ENCODE measurements around the gene TEKT1. TPM values are rescaled to one million over a fixed set of nuclear protein-coding genes. Genes with fewer than 3 reads are reported as not detected.
A peak's percentile ranks its signal among the peaks of the same experiment; 100 is the strongest.

TEKT1 gene
- total RNA-seq, 1 experiment from 2014 or later, result 0.61 TPM

DNA sequence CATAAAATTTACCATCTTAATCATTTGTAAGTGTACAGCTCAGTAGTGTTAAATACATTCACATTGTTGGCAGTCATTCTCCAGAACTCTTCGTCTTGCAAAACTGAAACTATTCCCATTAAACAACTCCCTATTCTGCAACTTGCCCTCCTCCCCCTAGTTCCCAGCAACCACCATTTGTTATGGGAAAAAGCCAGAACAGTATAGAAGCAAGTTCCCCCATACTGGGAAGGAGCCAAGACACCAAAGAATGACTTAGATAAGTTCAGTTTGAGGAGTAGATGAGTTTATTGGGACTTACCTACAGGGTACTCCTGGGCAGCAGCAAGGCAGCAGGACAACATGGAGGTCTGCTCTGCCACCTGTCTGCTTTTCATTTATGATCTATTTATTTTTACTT lies 39.3 kb upstream of the TEKT1 start:
- peak overlapping the region; percentile 93 for H3K27ac ChIP-seq
- H3K4me1 ChIP-seq (replicated peaks; ENCODE audit: insufficient read depth), result peaks cover 50% of the 10 kb centered on the region
- intact Hi-C loops (cut with micrococcal nuclease; ENCODE audit: unreplicated experiment), result no loop called here
- no peaks in the 10 kb centered on the region for H3K9me2 ChIP-seq (ENCODE audit: insufficient read depth)
- no peak overlapping the region for H2AFZ ChIP-seq
- no peak overlapping the region for H3K4me2 ChIP-seq
- H3F3A ChIP-seq (ENCODE audit: insufficient read depth, low read depth), result peaks cover 32% of the 10 kb centered on the region
- H4K20me1 ChIP-seq (ENCODE audit: insufficient read depth), result no peaks in the 10 kb centered on the region
- H3K36me3 ChIP-seq (ENCODE audit: low read depth), result 0 out of 2 replicates have a peak, but pooled peaks cover 13% of the 10 kb centered on the region
- no peaks in the 10 kb centered on the region for H3K79me2 ChIP-seq (ENCODE audit: low read depth)
- ChIA-PET CTCF (interaction anchor here (1.1 kb wide), 1 partner anchor 27 kb away, joined by 3 read pairs; no protein-coding TSS in a partner anchor), POLR2A (ENCODE audit: unreplicated experiment) (no interaction called here)
- TF ChIP-seq EZH2 (IDR thresholded peaks at IDR 0.05; ENCODE audit: low read depth), result no peak
- TF ChIP-seq, protein P1, sequence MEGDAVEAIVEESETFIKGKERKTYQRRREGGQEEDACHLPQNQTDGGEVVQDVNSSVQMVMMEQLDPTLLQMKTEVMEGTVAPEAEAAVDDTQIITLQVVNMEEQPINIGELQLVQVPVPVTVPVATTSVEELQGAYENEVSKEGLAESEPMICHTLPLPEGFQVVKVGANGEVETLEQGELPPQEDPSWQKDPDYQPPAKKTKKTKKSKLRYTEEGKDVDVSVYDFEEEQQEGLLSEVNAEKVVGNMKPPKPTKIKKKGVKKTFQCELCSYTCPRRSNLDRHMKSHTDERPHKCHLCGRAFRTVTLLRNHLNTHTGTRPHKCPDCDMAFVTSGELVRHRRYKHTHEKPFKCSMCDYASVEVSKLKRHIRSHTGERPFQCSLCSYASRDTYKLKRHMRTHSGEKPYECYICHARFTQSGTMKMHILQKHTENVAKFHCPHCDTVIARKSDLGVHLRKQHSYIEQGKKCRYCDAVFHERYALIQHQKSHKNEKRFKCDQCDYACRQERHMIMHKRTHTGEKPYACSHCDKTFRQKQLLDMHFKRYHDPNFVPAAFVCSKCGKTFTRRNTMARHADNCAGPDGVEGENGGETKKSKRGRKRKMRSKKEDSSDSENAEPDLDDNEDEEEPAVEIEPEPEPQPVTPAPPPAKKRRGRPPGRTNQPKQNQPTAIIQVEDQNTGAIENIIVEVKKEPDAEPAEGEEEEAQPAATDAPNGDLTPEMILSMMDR (conservative IDR thresholded peaks at IDR 0.05), result no peak
- BruUV-seq (replicated peaks), result no TSS peak
- no peaks in the 10 kb centered on the region for H3K27me3 ChIP-seq (ENCODE audit: insufficient read depth, low read depth)
- H3K4me3 ChIP-seq, result no peak overlapping the region
- peaks cover 14% of the 10 kb centered on the region for H3K9me3 ChIP-seq (ENCODE audit: insufficient read depth, low read depth)
- no peak for DNase-seq

DNA sequence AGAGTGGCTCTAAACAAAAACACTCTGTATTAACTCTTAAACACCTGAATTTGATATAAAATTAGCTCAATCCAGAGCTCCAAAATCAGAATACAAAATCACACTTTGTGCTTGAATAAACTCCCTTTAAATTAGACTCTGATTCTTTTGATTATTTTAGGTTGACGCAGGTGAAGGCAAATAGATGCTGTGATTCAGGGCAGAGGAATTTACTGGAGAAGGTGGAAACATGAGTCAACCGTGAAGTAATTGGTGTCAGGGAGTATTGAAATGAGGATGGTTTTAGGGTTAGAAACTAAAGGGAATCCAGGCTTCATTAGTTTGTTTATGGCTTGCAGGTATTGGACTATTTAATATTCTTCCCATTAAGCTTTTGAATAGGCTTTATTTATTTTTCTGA lies 37.1 kb upstream of the TEKT1 start:
- Histone ChIP-seq H3K27me3 (ENCODE audit: insufficient read depth, low read depth) (no peaks in the 10 kb centered on the region), H3F3A (ENCODE audit: insufficient read depth, low read depth) (peaks cover 27% of the 10 kb centered on the region), H3K4me1 (replicated peaks; ENCODE audit: insufficient read depth) (peaks cover 43% of the 10 kb centered on the region), H3K9me3 (ENCODE audit: insufficient read depth, low read depth) (peaks cover 7% of the 10 kb centered on the region; the same call in 1 of the 2 replicates), H3K4me3 (peak overlapping the region; percentile 25; the same call in 1 of the 2 replicates), H3K4me2 (peak overlapping the region; percentile 69), H3K36me3 (ENCODE audit: low read depth) (0 out of 2 replicates have a peak, but pooled peaks cover 7% of the 10 kb centered on the region), H2AFZ (no peak overlapping the region), H4K20me1 (ENCODE audit: insufficient read depth) (no peaks in the 10 kb centered on the region), H3K9me2 (ENCODE audit: insufficient read depth) (no peaks in the 10 kb centered on the region), H3K79me2 (ENCODE audit: low read depth) (no peaks in the 10 kb centered on the region), H3K27ac (peak overlapping the region; percentile 86)
- BruUV-seq (replicated peaks), result no TSS peak
- DNase-seq, result peak; percentile 29 to 92
- ChIA-PET CTCF (interaction anchor here (0.5 to 0.8 kb wide), 2 partner anchors 39 to 136 kb away, joined by 3 to 7 read pairs; no protein-coding TSS in a partner anchor), POLR2A (ENCODE audit: unreplicated experiment) (interaction anchor here (0.6 to 0.7 kb wide), 7 partner anchors 15 to 1959 kb away, joined by 3 to 17 read pairs (median 3); partner anchors contain the start of gene PIMREG)
- intact Hi-C loops (cut with micrococcal nuclease; ENCODE audit: unreplicated experiment), result no loop called here
- TF ChIP-seq EZH2 (IDR thresholded peaks at IDR 0.05; ENCODE audit: low read depth), result no peak
- TF ChIP-seq, protein P1 (conservative IDR thresholded peaks at IDR 0.05), result no peak

DNA sequence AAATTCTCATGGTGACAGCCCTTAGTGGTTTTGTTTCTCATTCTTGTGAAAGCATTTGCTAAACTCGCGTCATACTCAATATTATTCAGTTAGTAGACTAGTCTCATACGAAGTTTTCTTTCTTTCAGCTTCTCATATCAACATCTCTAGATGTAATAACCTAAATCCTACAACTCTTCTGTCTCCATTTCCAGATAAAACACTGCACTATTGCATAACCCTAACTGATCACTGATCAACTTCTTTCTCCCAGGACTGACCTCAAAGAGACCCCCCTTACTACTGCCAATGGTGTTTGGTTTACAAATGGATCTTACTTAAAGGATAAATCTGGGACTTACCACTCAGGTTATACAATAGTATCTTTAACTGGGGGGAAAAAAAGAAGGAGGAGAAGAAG lies 36.3 kb upstream of the TEKT1 start:
- DNase-seq, result no peak
- CTCF ChIA-PET, result interaction anchor here (0.6 to 0.8 kb wide), 3 partner anchors 136 to 814 kb away, joined by 3 to 4 read pairs (median 3); no protein-coding TSS in a partner anchor
- intact Hi-C loops (cut with micrococcal nuclease; ENCODE audit: unreplicated experiment), result no loop called here
- no peaks in the 10 kb centered on the region for H4K20me1 ChIP-seq (ENCODE audit: insufficient read depth)
- no peaks in the 10 kb centered on the region for H3K36me3 ChIP-seq (ENCODE audit: low read depth)
- no peaks in the 10 kb centered on the region for H3K27me3 ChIP-seq (ENCODE audit: insufficient read depth, low read depth)
- peaks cover 1% of the 10 kb centered on the region; the same call in 1 of the 2 replicates for H3K9me3 ChIP-seq (ENCODE audit: insufficient read depth, low read depth)
- no peak for TF ChIP-seq EZH2 (IDR thresholded peaks at IDR 0.05; ENCODE audit: low read depth)
- TF ChIP-seq, protein P1 (conservative IDR thresholded peaks at IDR 0.05), result no peak
- no peak overlapping the region; the same call in 1 of the 2 replicates for H2AFZ ChIP-seq
- TSS peak; percentile 64 for BruUV-seq (replicated peaks)
- H3K9me2 ChIP-seq (ENCODE audit: insufficient read depth), result no peaks in the 10 kb centered on the region
- peak overlapping the region; percentile 86 for H3K27ac ChIP-seq
- peaks cover 37% of the 10 kb centered on the region for H3K4me1 ChIP-seq (replicated peaks; ENCODE audit: insufficient read depth)
- POLR2A ChIA-PET (ENCODE audit: unreplicated experiment), result interaction anchor here (0.6 to 0.7 kb wide), 6 partner anchors 15 to 423 kb away, joined by 3 to 4 read pairs (median 3); partner anchors contain the start of gene PIMREG
- H3K4me2 ChIP-seq, result peak overlapping the region; percentile 69
- H3K4me3 ChIP-seq, result no peak overlapping the region
- H3K79me2 ChIP-seq (ENCODE audit: low read depth), result no peaks in the 10 kb centered on the region
- peaks cover 23% of the 10 kb centered on the region for H3F3A ChIP-seq (ENCODE audit: insufficient read depth, low read depth)
